NCI-H1048 (cell line): ENCODE results near the gene NUBP1.

Experiments
- DNase-seq: peaks from one replicate; lab custom pipeline; 2025; lab: John Stamatoyannopoulos, UW

Gene NUBP1

DNA sequence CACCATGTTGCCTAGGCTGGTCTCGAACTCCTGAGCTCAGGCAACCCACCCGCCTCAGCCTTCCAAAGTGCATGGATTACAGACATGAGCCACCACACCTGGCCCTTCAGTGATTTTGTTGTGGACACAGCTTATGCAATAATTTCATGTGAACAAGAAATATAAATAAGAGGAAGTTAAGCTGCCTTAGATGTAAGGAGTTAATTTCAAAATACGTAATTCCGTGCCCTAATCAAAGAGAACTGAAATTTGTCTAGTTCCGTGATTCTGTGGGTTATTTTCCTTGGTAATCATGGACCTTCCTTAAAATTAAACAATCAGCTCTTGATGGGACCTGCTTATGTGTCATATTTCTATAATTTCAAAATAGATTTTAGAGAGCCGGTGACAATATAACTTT lies 63.1 kb downstream of the NUBP1 start:
- no peak for DNase-seq

DNA sequence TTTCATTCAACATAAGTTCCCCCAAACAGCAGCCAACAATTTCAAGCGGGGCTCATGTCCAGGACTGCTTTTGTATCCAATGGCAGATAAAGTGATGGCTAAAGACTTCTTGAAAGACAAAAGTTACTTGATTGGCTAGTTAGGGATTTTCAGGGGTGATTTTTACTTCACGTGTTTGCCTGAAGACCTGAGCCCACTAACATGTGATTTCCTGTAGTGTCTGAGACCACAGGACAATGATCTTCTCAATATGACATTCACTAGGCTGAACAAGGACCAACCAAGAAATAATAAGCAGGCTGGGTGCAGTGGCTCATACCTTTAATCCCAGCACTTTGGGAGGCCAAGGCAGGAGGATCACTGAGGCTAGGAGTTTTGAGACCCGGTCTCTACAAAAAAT lies 64.6 kb downstream of the NUBP1 start:
- DNase-seq = no peak

DNA sequence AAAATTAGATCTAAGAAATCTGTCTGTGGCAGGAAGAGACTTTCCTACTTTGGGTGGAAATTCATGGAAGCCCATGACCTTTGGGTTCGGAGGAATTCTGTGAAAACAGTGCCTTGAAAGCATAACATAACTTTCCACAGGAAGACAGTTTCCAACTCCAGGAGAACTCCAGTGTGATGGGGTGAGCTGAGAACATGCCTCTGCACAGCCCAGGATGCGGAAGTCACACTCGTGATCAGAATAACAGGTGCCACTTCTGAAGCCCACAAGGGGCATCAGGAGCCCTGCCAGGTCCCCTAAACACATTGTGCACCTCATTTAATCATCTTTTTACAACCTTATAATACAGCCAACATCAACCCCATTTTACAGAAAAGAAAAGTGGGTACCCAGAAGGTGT lies 65.2 kb downstream of the NUBP1 start:
- DNase-seq = no peak

DNA sequence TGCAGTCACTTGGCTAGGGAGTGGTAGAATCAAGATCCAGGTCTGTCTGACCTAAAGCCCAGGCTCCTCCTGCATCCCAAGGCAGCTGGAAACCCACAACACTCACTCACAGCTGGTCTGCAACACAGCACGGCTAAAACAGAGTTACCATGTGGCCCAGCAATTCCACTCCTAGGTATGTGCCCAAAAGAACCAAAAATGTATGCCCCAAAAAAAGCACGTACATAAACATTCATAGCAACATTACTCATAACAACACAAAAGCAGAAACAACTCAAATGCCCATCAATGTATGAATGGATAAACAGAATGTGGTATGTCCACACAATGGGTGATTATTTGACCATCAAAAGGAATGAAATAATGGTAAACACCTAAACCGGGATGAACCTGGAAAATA lies 66.1 kb downstream of the NUBP1 start:
- no peak for DNase-seq

DNA sequence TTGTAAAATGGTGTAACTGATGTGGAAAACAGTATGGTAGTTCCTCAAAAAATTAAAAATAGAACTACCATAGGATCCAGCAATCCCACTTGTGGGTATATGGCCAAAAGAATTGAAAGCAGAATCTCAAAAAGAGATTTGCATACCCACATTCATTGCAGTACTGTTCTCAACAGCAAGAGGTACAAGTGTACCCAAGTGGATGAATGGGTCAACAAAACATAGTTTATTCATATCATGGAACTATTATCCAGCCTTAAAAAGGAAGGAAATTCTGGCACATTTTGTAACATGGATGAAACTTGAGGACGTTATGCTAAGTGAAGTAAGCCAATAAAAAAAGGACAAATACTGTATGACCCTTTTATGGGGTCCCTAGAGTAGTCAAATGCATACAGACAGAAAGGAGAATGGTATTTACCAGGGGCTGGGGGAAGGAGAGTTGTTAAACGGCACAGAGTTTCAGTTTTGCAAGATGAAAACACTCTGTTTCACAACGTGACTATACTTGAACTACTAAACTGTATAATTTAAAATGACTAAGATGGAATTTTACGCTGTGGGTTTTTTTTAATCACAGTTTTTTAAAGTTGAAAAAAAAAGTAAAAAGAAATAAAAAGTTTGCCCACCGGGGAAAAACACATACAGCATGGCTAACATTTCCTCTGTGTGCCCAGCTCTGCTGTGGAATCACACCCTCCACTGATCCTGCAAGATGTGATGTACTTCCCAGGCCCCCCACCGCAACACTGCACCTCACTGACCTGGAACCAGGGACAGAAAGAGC lies 68.9 kb downstream of the NUBP1 start:
- no peak for DNase-seq

DNA sequence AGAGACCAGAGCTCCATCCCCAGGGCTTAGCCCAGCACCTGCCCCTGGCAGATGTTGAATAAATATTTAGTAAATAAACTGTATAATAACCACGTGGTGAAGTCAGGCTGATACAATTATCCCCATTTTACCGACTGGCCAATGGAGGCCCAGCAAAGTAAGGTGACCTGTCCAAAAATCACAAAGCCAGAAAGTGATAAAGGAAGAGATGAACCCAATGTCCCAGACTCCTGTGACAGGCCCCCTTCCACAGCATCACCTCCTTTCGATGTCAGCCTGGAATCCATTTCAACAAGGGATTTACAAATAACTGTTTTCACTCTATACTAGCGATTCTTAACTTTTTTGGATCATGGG lies 69.4 kb downstream of the NUBP1 start:
- no peak for DNase-seq

DNA sequence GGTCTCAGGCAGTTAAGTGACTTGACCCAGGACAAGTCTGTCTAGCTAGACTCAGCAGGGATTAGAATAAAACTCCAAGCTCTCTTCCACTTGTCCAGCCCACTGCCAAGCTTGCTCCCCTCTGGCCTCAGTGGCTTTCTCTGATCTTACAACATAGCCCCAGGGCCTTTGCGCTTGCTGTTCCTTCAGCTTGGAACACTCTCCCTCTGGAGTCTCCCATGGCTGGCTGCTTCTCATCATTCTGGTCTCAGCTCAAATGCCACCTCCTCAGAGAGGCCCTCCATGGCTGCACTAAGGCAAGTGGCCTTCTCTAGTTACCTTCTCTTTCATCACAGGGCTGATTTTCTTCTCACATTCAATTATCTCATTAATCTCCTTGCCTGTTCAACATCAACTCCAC lies 73.9 kb downstream of the NUBP1 start:
- no peak for DNase-seq

DNA sequence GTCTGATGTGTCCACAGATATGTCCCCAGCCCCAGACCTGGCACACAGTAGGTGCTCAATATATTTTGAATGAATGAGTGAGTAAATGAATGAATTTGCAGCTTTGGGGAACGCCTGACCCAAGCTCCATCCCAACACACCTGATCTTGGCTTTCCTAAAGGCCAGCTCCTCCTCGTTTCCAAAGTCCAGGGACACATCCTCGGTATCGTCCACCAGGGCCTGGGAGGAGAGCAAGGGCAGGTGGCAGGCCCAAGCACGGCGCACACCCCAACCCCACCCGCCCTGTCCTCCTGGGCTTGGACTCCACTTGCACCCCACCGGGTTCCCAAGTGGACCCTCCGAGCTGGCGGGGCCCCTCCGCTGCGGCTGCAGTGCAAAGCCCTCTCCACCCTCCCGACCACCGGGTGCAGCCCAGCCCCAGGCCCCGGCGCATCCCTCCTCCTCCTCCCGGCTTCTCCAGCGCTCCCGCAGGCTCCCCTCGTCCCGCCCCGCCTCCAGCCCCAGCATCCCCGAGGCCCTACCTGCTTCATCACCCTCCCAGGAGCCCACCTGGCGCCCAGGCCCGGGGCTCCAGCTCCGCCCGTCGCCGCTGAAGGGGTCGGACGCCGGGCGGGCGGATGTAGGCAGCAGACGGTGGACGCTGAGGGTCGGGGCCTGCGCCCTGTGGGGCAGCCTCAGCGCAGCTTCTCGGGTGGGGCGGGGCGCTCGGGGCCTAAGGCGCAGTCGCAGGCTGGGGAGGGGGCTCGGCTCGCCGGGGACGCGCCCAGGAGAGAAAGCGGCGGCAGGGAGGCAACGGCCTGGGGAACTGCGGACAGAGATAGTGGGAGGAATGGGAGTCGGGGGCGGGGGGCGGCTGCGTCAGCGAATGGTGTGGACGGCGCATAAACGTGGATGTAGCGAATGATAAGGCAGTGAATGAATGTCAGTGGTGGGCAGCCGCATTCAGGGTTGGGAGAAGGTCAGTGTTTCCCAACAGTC lies 74.6 kb downstream of the NUBP1 start, which contains the start of gene TVP23A:
Gene TVP23A, minus strand, starts transcription at position 832 of the 979 bp plus-strand sequence. Its CDS starts 301 bp downstream, at position 531.
- DNase-seq = no peak
